ENCODE measurements around the gene NOX4.

Gene NOX4

DNA sequence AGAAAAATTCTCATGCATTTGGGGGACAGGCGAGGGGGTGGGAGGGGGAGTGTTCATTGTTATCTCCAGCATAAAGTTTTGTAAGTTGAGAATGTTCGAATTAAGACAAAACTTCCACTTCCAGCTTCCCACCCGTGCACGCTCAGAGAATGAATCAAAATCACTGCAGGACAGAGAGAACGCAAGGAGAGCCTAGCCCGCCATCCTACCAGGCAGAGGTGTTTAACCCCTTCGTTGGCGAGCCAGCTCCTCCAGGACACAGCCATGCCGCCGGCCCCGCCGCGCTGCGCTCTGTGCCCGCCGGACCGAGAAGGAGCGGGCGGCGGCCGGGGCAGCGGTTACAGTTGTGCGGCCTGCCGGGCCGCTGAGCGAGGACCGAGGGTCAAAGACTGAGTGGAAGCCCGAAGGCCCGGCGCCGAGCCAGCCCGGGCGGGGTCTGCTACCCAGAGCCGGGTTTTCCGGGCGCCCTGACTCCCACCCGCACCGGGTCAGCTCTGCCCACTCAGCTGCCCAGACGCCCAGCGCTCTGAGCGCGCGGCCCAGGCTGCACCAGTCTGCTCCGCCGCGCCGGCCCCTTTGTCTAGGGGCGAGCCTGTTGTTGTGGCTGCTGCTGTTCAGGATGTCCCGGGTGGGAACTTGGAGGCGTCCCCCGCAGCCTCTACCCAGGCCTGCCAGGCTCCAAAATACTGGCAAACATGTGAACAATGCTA lies at the start of gene NOX4:
Gene NOX4, minus strand, starts transcription at position 395 of the 710 bp plus-strand sequence. Its CDS starts 129 bp downstream, at position 266.
- Histone ChIP-seq H3K4me1 (ENCODE audit: low read length) (no peaks in the 10 kb centered on the region), H3K9me2 (replicated peaks; ENCODE audit: insufficient read depth, low read length) (no peaks in the 10 kb centered on the region), H3K79me2 (ENCODE audit: low read length) (no peaks in the 10 kb centered on the region), H3K27me3 (replicated peaks; ENCODE audit: insufficient read depth, low read length) (no peaks in the 10 kb centered on the region), H3K9me3 (replicated peaks; ENCODE audit: insufficient read depth, low read length) (no peaks in the 10 kb centered on the region), H4K20me1 (ENCODE audit: insufficient read depth, low read length) (no peaks in the 10 kb centered on the region), H3K9ac (ENCODE audit: low read length) (no peak within 1 kb of the TSS), H3K4me3 (ENCODE audit: low read length) (no peak within 1 kb of the TSS), H3F3A (ENCODE audit: insufficient read depth, low read length) (no peaks in the 10 kb centered on the region), H3K36me3 (replicated peaks; ENCODE audit: insufficient read depth, low read length) (no peaks in the 10 kb centered on the region), H2AFZ (ENCODE audit: low read length) (no peak within 1 kb of the TSS), H3K27ac (ENCODE audit: low read length) (no peak within 1 kb of the TSS), H3K4me2 (ENCODE audit: low read depth, low read length) (no peak within 1 kb of the TSS)
- DNase-seq = no peak
- no peak for TF ChIP-seq EZH2phosphoT487 (IDR thresholded peaks at IDR 0.05; ENCODE audit: low read length)
- TF ChIP-seq, protein P1, sequence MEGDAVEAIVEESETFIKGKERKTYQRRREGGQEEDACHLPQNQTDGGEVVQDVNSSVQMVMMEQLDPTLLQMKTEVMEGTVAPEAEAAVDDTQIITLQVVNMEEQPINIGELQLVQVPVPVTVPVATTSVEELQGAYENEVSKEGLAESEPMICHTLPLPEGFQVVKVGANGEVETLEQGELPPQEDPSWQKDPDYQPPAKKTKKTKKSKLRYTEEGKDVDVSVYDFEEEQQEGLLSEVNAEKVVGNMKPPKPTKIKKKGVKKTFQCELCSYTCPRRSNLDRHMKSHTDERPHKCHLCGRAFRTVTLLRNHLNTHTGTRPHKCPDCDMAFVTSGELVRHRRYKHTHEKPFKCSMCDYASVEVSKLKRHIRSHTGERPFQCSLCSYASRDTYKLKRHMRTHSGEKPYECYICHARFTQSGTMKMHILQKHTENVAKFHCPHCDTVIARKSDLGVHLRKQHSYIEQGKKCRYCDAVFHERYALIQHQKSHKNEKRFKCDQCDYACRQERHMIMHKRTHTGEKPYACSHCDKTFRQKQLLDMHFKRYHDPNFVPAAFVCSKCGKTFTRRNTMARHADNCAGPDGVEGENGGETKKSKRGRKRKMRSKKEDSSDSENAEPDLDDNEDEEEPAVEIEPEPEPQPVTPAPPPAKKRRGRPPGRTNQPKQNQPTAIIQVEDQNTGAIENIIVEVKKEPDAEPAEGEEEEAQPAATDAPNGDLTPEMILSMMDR (IDR thresholded peaks at IDR 0.05; ENCODE audit: low read length) = no peak
- no peak for TF ChIP-seq EZH2 (optimal IDR thresholded peaks at IDR 0.05; ENCODE audit: low read depth, low read length)

DNA sequence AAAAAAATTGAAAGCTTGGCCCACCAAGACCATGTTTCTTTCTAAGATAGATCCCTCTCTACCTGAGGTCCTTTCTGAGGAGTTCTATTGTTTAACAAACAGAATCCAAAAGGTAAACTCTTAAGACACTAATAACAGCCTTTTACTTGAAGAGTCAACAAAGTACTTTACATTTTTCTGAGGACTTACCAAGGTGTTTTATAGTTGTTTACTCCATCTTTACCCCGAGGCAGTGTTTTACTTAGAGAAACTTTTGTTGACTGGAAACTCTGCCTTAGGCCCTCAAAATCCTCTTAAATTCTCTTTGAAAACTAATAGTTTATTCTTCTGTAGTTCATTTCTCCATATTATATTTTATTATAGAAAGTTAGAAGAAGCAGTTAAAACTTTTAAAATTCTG lies 49.7 kb upstream of the NOX4 start:
- Histone ChIP-seq H3K4me3 (ENCODE audit: low read length) (no peak overlapping the region), H3K36me3 (replicated peaks; ENCODE audit: insufficient read depth, low read length) (no peaks in the 10 kb centered on the region)
- no peak for DNase-seq

DNA sequence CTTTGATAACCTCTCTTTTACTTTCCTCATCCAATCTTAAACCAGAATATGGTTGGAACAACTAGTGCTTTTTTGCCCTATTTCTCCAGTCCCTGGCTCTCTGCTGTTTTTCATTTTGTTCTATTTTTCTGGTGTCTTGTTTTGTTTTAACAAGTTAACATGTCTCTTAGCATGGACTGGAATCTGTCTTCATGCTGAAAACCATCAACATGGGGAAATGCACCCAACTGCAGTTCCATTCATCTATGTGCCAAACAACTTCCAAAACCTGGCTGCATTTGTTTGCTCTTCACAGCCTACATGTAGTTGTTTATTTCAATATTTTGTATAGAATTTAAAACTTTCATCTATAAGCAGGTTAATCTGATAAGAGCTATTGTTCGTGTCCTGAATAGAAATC lies 46.8 kb upstream of the NOX4 start:
- Histone ChIP-seq H3K27ac (ENCODE audit: low read length) (no peak overlapping the region), H3F3A (ENCODE audit: insufficient read depth, low read length) (no peaks in the 10 kb centered on the region), H3K27me3 (replicated peaks; ENCODE audit: insufficient read depth, low read length) (no peaks in the 10 kb centered on the region), H2AFZ (ENCODE audit: low read length) (no peak overlapping the region), H3K36me3 (replicated peaks; ENCODE audit: insufficient read depth, low read length) (no peaks in the 10 kb centered on the region), H3K9me2 (replicated peaks; ENCODE audit: insufficient read depth, low read length) (no peaks in the 10 kb centered on the region), H3K4me2 (ENCODE audit: low read depth, low read length) (no peak overlapping the region), H3K79me2 (ENCODE audit: low read length) (no peaks in the 10 kb centered on the region), H3K4me1 (ENCODE audit: low read length) (no peaks in the 10 kb centered on the region), H3K4me3 (ENCODE audit: low read length) (no peak overlapping the region), H3K9me3 (replicated peaks; ENCODE audit: insufficient read depth, low read length) (no peaks in the 10 kb centered on the region), H4K20me1 (ENCODE audit: insufficient read depth, low read length) (no peaks in the 10 kb centered on the region), H3K9ac (ENCODE audit: low read length) (no peak overlapping the region)
- TF ChIP-seq, protein P1 (IDR thresholded peaks at IDR 0.05; ENCODE audit: low read length) = no peak
- TF ChIP-seq EZH2 (optimal IDR thresholded peaks at IDR 0.05; ENCODE audit: low read depth, low read length) = no peak
- no peak for TF ChIP-seq EZH2phosphoT487 (IDR thresholded peaks at IDR 0.05; ENCODE audit: low read length)
- DNase-seq = no peak

More for the DNA sequence above, 49.7 kb upstream of the NOX4 start:
- no peak overlapping the region for H3K4me2 ChIP-seq (ENCODE audit: low read depth, low read length)
- H3K27ac ChIP-seq (ENCODE audit: low read length) = no peak overlapping the region
- H3K27me3 ChIP-seq (replicated peaks; ENCODE audit: insufficient read depth, low read length) = no peaks in the 10 kb centered on the region
- H3K9me2 ChIP-seq (replicated peaks; ENCODE audit: insufficient read depth, low read length) = no peaks in the 10 kb centered on the region
- H3K9me3 ChIP-seq (replicated peaks; ENCODE audit: insufficient read depth, low read length) = no peaks in the 10 kb centered on the region
- no peaks in the 10 kb centered on the region for H3F3A ChIP-seq (ENCODE audit: insufficient read depth, low read length)
- H3K79me2 ChIP-seq (ENCODE audit: low read length) = no peaks in the 10 kb centered on the region
- no peak overlapping the region for H3K9ac ChIP-seq (ENCODE audit: low read length)
- TF ChIP-seq EZH2phosphoT487 (IDR thresholded peaks at IDR 0.05; ENCODE audit: low read length) (no peak), EZH2 (optimal IDR thresholded peaks at IDR 0.05; ENCODE audit: low read depth, low read length) (no peak)
- TF ChIP-seq, protein P1 (IDR thresholded peaks at IDR 0.05; ENCODE audit: low read length) = no peak
- no peaks in the 10 kb centered on the region for H4K20me1 ChIP-seq (ENCODE audit: insufficient read depth, low read length)
- H2AFZ ChIP-seq (ENCODE audit: low read length) = no peak overlapping the region
- no peaks in the 10 kb centered on the region for H3K4me1 ChIP-seq (ENCODE audit: low read length)

Data from MM.1S (cell line).